Measurements from ENCODE around the gene RPP25L. TPM values are rescaled to one million over a fixed set of nuclear protein-coding genes. Genes with fewer than 3 reads are reported as not detected.
A peak's percentile ranks its signal among the peaks of the same experiment; 100 is the strongest.
"Not testable (repeated sequence)": the region's sequence is repeated elsewhere in the genome, so short reads cannot be mapped to it uniquely, and the experiment has no call there.

RPP25L gene
- polyA plus RNA-seq, 1 experiment: 19.4 TPM

DNA sequence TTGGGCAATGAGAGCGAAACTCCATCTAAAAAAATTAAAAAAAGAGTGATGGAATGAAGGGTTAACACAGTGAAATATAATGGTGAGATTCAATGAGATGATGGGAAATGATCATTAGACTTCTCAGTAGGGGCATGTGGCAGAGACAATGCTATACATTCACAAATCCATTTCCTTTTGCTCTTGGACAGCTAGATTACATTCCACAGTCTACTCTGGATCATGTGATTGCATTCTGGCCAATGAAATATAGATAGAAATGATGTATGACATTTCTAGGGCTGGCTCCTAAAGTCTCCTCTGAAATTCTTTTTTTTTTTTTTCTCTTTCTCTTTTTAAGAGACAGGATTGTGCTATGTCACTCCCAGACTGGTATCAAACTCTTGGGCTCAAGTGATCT lies 30.8 kb upstream of the RPP25L start:
- Histone ChIP-seq H3K9me3 (ENCODE audit: control insufficient read depth, insufficient read depth, low read length) (no peaks in the 10 kb centered on the region; the same call in 1 of the 2 replicates), H3K27me3 (ENCODE audit: control insufficient read depth, insufficient read depth, low read length) (no peaks in the 10 kb centered on the region), H3K27ac (ENCODE audit: low read depth, low read length) (no peak overlapping the region), H3K4me3 (ENCODE audit: low read depth, low read length) (no peak overlapping the region)
- no peak for DNase-seq (ENCODE audit: low read depth, low spot score)
- POLR2A ChIA-PET: no interaction called here
- TF ChIP-seq, protein P1, sequence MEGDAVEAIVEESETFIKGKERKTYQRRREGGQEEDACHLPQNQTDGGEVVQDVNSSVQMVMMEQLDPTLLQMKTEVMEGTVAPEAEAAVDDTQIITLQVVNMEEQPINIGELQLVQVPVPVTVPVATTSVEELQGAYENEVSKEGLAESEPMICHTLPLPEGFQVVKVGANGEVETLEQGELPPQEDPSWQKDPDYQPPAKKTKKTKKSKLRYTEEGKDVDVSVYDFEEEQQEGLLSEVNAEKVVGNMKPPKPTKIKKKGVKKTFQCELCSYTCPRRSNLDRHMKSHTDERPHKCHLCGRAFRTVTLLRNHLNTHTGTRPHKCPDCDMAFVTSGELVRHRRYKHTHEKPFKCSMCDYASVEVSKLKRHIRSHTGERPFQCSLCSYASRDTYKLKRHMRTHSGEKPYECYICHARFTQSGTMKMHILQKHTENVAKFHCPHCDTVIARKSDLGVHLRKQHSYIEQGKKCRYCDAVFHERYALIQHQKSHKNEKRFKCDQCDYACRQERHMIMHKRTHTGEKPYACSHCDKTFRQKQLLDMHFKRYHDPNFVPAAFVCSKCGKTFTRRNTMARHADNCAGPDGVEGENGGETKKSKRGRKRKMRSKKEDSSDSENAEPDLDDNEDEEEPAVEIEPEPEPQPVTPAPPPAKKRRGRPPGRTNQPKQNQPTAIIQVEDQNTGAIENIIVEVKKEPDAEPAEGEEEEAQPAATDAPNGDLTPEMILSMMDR (IDR thresholded peaks at IDR 0.05; ENCODE audit: low read depth, low read length): no peak
- CTCF ChIA-PET: interaction anchor here (5.4 kb wide), 1 partner anchor 8 kb away, joined by 63 read pairs; no protein-coding TSS in a partner anchor

DNA sequence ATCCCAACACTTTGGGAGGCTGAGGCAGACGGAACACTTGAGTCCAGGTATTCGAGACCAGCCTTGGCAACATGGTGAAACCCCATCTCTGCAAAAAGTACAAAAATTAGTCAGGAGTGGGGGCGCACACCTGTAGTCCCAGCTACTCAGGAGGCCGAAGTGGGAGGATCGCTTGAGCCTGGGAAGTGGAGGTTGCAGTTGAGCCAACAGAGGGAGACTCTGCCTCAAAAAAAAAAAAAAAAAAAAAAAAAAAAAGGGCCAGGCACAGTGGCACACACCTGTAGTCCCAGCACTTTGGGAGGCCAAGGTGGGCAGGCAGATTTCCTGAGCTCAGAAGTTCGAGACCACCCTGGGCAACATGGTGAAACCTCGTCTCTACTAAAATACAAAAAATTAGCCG lies 27.4 kb upstream of the RPP25L start:
- H3K27ac ChIP-seq (ENCODE audit: low read depth, low read length); H3K27me3 ChIP-seq (ENCODE audit: control insufficient read depth, insufficient read depth, low read length); POLR2A ChIA-PET; DNase-seq (ENCODE audit: low read depth, low spot score); H3K9me3 ChIP-seq (ENCODE audit: control insufficient read depth, insufficient read depth, low read length); H3K4me3 ChIP-seq (ENCODE audit: low read depth, low read length): not testable (repeated sequence)
- CTCF ChIA-PET: interaction anchor here (1.0 to 2.6 kb wide), 3 partner anchors 8 to 63 kb away, joined by 4 to 22 read pairs (median 4); partner anchors contain the start of gene GALT

DNA sequence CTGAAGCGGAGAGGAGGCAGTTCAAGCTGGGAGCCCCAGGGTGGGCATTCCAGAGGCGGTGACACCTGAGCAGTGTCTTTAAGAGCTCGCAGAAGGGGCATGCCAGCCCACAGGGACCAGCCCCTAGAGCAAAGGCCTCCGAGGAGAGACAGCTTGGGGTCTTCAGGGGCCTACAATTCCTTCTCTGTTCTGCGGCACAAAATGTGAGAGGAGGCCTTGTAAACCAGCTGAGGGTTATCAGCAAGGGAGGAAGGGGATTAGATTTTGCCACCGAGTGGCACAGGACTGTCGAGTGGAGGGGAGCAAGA lies 26.2 kb upstream of the RPP25L start:
- no peaks in the 10 kb centered on the region for H3K27me3 ChIP-seq (ENCODE audit: control insufficient read depth, insufficient read depth, low read length)
- no peak for DNase-seq (ENCODE audit: low read depth, low spot score)
- no peak overlapping the region for H3K27ac ChIP-seq (ENCODE audit: low read depth, low read length)
- H3K9me3 ChIP-seq (ENCODE audit: control insufficient read depth, insufficient read depth, low read length): no peaks in the 10 kb centered on the region; the same call in 1 of the 2 replicates
- TF ChIP-seq, protein P1 (IDR thresholded peaks at IDR 0.05; ENCODE audit: low read depth, low read length): no peak
- ChIA-PET POLR2A (interaction anchor here (0.7 to 2.5 kb wide), 4 partner anchors 8 to 27 kb away, joined by 3 to 17 read pairs (median 8); partner anchors contain the start of genes DCTN3, GALT and RPP25L), CTCF (interaction anchor here (1.3 to 2.6 kb wide), 3 partner anchors 9 to 64 kb away, joined by 4 to 22 read pairs (median 5); partner anchors contain the start of gene GALT)
- H3K4me3 ChIP-seq (ENCODE audit: low read depth, low read length): peak overlapping the region; percentile 80

DNA sequence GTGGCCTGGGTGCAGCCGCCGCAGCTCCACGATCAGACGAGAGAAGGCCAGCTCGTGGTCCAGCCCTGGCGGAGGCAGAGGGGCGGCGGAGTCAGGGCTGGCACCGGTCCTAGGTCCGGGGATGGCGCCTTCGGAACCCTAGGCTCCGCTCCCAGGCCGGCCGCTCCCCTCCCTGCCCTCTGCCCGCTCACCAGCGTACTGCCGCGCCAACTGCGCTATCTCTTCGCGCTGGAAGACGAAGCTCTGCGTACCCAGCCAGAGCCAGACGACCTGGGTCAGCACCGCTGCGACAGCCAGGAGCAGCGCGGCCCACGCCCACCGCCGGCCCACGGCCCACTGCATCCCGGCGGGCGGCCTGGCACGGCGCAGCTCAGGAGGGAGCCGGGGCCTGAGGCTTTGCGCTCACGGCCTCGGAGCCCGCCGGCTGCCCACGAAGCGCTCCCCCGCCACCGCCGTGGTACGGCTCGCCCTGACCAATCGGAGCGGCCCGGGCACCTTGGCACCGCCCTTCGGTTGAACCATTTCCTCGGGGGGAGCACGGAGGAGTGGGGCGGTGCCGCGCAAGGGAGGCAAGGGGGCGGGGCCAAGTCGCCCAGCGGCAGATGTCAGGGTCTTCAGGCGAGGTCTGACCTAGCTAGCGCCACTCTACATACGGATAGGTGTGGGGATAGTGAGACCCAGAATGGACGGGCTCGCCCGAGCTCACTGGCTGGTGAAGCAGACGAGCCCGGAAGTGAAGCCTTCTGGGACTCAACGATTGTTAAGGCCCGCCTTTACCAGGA lies 25.6 kb upstream of the RPP25L start, which contains the start of gene SIGMAR1:
Gene SIGMAR1 (minus strand): TSS at position 432 of the 782 bp plus-strand sequence. CDS start 90 bp downstream, at position 342.
- DNase-seq (ENCODE audit: low read depth, low spot score): peak; percentile 82
- POLR2A ChIA-PET: interaction anchor here (0.7 to 2.5 kb wide), 5 partner anchors 9 to 28 kb away, joined by 3 to 17 read pairs (median 6); partner anchors contain the start of genes DCTN3, GALT and RPP25L
- Histone ChIP-seq H3K27ac (ENCODE audit: low read depth, low read length) (peak within 1 kb of the TSS; percentile 11), H3K27me3 (ENCODE audit: control insufficient read depth, insufficient read depth, low read length) (no peaks in the 10 kb centered on the region), H3K9me3 (ENCODE audit: control insufficient read depth, insufficient read depth, low read length) (no peaks in the 10 kb centered on the region; the same call in 1 of the 2 replicates), H3K4me3 (ENCODE audit: low read depth, low read length) (peak within 1 kb of the TSS; percentile 80)
- TF ChIP-seq, protein P1 (IDR thresholded peaks at IDR 0.05; ENCODE audit: low read depth, low read length): no peak
- CTCF ChIA-PET: interaction anchor here (0.8 to 2.6 kb wide), 6 partner anchors 9 to 65 kb away, joined by 3 to 22 read pairs (median 5); partner anchors contain the start of genes DCTN3 and GALT

DNA sequence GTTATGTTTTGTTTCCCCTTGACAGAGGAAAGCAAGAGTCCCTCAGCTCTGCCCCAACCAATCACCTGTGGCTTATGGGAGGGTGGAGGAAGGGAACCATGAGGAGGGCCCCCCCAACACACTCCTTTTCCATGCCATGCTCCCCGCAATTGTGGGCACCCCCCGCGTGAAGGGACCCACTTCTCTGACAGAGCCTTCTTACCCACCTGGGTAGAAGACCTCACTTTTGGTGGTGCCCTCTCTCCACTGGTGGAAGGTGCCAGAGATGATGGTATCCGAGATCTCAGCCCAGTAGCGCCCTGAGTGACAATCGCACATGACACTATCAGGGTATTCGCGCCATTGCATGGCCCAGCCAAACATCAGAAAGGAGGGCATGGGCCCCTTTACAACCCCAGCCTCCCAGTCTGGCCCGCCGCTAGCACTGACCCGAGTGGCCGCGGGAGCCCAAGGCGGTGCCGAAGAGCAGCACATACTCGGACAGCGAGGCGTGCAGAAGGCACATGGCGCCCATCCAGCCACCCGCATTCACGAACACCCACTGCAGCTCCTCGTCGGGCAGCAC lies 25.0 kb upstream of the RPP25L start:
- ChIA-PET CTCF (interaction anchor here (0.8 to 3.8 kb wide), 5 partner anchors 10 to 33 kb away, joined by 3 to 36 read pairs (median 8); partner anchors contain the start of genes DCTN3 and GALT), POLR2A (interaction anchor here (0.7 to 2.5 kb wide), 4 partner anchors 10 to 28 kb away, joined by 3 to 17 read pairs (median 8); partner anchors contain the start of genes DCTN3 and GALT)
- no peaks in the 10 kb centered on the region for H3K27me3 ChIP-seq (ENCODE audit: control insufficient read depth, insufficient read depth, low read length)
- H3K4me3 ChIP-seq (ENCODE audit: low read depth, low read length): peak overlapping the region; percentile 80
- peak overlapping the region; percentile 11 for H3K27ac ChIP-seq (ENCODE audit: low read depth, low read length)
- TF ChIP-seq, protein P1 (IDR thresholded peaks at IDR 0.05; ENCODE audit: low read depth, low read length): no peak
- H3K9me3 ChIP-seq (ENCODE audit: control insufficient read depth, insufficient read depth, low read length): no peaks in the 10 kb centered on the region; the same call in 1 of the 2 replicates
- no peak for DNase-seq (ENCODE audit: low read depth, low spot score)
